Pons (tissue), 1 donor: ENCODE data around the gene RBMS1.

Source experiments
- DNase-seq: peaks from one replicate; pipeline ENCODE4 v3.0.0-alpha.2; 2016; ENCODE audit warnings: low spot score

Gene RBMS1

DNA sequence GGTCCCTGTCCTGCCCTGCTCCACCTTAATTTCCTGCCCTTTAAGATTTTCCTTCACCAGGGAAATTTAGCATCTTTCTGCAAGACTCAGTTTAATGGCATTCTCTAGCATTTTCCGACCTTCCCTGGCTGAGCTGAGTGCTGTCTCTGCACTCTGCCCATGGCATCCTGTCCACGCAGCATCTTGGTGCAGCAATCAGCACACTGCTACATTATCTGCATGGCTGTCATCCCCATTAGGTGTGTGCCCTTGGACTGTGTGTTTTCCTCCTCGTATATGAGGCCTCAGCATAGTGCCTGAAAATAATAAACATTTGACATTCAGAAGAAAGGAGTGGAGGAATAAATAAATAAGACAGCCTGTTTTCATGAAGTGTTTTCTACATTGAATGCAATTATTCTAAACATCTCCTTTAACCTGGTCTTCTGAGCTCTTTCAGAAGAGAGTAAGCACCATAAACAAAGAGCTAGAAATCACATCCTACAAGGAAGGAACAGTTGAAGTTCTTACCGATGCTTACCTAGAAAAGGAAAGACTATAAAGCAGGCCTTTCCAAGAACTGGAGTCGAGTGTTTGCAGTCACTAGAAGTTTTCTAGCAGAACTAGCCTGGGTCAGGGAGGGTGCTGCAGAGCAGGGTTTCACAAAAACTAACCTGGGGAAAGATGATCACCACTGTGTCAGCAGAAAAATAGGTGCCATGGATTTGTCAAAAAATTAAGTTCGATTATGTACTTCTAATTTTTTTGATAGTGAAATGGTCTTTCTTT, 162.2 kb downstream of the RBMS1 start:
- DNase-seq: no peak

DNA sequence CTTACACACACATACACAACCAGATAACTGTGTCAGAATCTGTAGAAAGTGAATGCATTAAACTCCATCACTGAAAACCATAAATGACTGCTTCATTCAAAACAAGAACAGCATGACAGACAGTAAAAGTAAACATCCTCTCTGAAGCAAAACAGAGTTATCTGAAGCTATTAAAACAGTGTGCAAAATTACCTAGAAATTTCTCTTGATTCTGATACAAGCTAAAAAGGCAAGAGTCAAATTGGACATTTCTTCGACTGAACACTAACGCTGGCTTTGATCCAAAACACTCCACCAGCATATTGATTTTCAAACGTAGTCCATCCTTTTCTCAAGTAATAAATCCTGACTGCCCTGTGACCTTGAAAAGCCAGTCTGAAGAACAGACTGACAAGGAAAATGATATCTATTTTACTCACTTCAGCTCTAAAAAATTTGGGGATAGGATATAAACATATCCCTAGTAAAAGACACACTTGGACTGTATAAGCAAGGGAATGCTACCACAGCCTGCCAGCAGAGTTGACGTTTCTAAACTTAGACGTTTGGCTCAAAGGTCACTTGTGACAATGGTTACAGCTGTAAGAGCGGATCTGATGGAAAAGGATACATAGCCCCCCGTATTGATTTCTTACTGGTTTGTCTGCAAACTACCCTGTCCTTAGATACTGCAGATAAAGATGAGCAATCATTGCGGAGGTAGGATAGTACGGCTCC, 164.6 kb downstream of the RBMS1 start:
- no peak for DNase-seq

DNA sequence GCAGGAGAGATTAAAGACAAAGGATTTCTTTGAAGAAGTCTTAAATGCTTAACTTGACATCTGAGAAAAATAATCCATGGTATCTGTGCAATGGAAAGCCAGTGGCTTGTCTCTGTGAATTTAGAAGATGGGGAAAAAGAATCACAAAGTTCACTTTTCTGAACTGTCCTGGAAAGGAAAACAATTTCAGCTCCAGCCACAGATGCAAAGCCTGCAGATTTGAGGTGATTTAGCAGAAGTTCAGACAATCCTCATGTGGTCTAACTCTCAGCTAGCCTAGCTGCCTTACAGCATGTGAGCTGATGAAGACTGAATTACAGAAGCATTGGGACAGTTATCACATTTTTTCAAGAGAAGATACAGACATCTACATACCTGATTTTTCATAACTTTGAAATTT, 166.8 kb downstream of the RBMS1 start:
- no peak for DNase-seq

DNA sequence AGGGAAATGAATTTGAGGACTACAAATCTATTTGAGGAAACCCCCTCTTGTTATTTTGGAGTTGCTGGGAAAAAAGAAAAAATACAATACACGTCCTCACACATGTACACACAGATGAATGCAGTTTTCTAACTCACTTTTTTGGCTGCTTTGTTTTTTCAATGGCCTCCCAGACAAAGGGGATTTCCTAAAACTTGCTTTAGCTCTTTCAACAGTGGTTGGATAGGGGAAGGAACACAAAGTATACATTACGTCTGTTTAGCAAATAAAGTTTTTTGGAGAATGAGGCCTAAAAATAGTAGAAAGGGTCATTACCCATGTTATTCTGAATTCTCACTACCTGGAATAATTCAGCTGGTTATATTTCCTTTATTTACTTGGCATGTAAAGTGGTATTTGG, 168.2 kb downstream of the RBMS1 start:
- DNase-seq: no peak

DNA sequence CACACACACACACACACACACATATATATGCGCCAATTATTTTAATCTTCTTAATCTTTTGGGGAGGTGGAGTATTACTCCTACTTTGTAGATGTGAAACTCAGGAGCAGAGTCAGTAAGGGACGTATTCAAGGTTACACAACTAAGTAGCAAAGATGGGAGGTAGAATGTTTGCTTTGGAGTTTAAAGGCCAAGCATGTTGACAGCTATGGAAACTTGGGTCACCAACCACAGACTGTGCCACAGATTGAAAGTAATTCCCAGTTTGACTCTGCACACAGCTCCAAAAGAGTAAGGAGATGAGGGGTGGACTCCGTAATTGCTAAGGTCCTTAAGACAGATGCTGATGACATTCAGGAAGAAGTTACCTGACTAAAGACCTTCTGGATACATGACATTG, 168.7 kb downstream of the RBMS1 start:
- no peak for DNase-seq

DNA sequence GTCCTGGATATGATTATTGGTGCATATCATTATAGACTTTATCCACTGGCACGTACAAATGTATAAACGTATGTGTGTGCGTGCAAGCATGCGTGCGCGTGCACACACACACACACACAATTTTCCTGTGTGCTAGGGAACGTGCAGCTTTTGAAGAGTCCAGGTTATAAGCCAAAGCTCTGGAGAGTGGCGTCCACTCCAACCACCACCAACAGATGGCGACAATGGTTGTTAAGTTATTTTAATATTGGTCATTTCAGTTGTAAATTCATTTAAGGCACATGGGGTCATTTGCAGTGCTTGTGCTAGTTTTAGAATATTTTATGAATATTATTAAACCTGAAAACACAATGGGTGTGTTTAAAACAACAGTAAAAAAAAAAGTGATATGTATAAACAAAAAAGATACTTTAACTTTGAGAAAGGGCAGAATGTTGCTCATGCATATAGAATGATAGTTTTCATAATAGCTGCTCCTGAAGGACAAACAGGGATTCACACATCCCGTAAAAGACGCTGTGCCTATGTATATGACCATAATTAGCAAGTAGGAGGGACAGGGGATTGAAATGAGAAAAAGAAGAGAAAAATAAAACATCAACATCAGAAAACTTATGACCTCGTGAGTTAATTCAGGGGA, 169.3 kb downstream of the RBMS1 start:
- DNase-seq: no peak

DNA sequence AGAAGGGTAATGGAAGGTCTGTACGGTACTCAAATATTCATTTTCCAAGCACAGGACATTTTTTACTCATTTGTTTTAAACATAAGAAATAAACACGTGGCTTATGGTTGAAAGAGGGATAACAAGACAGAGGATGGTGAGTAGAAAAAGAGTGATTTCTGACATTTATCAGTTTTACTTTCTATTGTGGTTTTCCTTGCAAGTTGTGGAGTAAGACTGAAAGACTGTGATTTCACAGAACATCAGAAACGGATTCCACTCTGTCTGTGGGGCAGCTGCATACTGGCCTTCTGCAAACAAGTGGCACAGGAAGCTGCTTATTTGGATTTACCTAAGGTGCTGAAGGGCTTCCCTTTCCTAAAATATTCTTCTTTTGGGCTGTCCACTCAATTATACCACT, 171.3 kb downstream of the RBMS1 start:
- DNase-seq: no peak

DNA sequence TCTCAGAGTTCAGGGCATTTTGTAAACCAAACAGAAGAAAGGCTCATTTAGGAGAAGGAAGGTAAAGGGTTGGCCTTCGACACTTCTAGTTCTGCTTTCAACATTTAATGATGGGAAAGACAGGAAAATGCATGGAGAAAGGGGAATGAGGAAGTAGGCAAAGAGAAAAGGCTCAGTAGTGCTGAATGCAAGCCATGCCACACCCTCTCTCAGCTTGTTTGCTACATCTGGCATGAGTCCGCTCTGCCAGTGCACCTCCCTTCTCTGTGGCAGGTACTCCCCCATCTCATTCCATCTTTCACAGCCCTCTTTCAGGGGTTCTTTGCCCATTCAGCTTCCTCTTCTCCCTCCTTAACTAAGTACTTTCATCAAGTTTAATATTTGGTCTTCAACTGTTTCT, 172.6 kb downstream of the RBMS1 start:
- no peak for DNase-seq

DNA sequence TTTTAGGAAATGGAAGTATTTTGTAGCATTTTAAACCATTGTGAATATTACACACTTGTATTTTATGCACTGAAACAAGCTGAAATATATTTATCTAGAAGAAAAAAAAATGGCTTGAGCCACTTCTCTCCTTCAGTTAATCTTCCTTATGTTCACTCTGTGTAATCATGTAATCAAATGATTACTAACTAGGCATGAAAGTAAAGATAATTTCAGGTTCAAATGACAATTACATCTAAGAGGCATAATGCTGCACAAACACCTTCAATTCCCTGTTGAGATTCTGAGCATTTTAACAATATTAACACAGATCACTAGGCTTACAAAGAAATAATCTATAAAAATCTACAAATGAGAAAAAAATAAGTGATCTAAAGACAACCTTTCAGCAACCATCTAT, 173.9 kb downstream of the RBMS1 start:
- no peak for DNase-seq

DNA sequence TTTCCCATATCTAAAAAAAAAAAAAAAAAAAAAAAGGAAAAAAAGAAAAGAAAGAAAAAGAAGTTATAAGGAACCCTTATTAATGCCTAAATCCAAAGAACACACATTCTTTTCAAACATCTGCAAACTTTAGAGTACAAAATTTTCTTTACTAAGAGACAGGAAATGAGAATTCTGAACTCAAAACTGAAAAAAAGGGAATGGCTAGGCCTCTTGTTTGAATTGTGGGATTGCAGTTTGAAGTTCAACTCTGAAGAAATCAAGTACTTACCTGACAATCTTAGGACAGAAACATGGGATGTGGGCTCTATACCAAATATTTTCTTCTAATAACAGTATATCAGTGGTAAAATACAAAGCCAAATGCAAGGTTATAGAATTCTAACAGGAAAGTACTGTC, 175.4 kb downstream of the RBMS1 start:
- no peak for DNase-seq

DNA sequence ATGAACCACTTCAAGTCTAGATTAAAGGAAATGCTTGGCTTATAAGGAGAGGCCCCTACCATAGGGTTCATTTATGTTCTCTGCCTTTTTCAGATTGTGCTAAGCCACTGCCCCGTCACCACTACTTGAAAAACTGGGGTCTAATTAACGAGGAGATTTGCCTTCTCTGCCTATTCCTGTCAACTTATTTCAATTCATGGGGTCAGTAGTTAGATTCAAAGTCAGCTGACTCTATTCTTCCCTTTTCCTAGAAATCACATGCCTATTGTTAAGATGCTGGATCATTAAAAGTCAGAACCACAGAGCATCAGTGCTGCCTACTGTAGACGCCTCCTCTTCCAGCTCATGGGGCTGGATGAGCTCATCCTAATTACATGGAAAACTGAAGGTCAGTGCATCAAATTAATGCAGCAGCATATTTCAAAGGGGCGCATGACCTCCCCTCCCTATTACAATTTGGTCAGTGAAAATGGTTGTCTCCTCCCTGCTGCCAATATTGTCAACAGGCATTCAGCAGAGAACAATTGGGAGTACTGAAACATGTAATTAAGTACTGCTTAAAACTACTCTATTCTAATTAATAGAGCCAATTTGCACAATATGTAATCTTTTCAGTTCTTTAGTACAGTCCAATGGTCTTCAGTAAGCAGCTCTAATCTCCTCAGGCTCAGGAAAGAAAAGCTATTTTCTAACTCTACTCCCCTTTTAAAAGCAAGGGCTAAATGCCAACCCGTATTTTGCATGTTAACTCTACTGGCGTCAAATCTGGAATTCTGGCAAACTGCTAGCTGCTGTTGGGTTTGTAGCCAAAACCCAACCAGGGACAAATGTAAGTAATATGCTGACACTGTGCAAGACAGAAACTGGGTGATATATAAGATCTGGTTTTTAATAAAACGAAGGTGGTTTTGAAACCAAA, 176.2 kb downstream of the RBMS1 start:
- peak; percentile 37 for DNase-seq

DNA sequence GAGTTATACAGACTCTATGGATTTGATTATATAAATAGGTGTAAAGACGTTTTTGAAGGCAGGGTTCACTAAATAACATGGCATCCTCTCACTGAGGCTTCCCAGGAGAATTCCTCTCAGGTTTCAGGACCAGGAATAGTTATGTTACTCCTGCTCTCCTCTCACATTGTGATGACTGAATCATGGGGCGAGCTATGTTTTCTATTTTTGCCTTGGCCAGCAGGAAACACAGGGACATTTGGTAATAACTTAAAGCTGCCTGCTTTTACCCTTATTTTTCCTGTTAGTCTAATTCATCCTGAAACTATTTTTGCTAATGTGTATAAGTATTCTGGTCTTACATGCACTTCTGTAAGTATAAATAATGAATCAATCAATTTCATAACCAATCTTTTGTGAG, 178.3 kb downstream of the RBMS1 start:
- no peak for DNase-seq

DNA sequence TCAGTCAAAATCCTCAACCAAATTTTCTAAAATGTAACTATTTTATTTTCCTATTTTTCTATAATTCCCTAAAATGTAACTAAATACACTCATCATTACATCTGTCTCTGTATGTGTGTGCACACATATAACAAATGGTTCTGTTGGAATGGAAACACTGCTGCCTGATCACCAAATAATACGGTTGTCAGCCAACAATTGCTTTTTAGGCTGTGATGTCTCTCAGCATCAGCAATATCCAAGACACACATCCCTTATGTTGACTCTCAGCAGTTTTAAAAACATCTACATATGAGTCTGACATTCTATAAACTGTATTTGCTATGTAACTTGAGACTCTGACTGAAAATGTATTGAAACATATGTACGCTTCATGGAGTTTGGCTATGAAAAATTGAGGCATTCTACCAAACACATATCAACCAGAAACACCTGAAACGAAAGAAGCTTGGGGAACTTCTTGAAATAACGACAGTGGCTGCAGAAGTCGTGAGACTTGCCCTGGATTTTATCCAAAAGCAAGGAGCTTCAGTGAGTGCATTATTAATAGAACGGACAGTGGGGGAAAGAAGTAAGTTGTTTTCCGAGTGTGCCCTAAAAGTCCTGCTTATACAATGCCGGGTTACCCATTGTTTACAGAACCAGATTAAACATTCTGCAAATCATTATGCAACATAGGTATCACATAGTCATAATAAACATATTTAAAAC, 183.3 kb downstream of the RBMS1 start:
- DNase-seq: no peak

DNA sequence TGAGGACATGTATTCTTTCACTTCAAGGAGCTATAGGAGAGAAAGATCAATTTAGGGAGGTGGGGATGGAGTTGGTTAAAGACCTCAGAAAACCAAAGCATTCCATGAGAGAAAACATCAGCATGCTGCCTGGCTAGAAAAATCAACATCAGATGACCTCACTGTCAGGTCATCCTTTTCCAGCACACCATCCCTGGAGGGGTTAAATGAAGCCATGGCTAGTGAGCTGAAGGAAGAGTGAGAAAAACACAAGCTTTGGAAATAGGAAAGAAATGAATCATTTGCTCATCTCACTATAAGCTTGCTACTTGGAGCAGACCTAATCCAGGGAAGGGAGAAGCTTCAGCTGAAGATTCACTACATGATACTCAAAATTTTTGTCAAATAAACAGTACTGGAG, 184.0 kb downstream of the RBMS1 start:
- DNase-seq: no peak

DNA sequence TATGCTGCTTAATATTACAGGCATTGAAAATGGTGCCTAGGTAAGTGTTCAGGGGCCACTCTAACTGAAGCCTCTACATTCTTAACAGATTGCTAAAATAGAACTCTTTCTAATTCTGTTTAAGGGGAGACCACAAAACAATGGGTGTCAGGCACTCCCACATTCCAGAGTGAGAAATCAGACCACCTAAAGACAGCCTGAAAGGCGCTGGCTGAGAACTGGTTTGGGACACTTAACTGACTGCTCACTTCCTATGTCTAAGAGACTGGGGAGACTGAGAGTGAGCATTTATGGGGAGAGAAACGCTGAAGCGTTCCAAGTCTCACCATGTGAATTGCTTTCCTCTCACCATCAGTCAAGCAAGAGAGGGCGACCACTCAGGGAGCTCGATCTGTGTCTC, 184.7 kb downstream of the RBMS1 start:
- no peak for DNase-seq

DNA sequence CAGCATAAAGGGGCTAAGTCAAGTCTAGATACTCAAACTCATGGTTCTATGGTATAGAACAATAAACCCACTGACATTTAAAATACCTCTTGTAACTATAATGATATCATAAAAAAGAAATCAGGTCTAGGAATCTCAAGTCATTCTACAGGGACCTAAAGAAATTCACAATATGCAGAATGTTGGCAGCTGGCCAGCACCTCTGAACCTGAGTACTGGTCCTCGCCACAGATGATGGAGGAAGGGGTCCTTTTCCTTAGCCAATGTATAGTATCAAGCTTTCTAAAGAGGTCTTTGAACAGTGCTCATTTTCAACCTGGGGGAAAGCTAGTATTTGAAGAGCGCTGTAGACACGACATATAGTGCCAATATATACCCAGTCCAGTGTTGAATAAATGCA, 185.1 kb downstream of the RBMS1 start:
- no peak for DNase-seq

DNA sequence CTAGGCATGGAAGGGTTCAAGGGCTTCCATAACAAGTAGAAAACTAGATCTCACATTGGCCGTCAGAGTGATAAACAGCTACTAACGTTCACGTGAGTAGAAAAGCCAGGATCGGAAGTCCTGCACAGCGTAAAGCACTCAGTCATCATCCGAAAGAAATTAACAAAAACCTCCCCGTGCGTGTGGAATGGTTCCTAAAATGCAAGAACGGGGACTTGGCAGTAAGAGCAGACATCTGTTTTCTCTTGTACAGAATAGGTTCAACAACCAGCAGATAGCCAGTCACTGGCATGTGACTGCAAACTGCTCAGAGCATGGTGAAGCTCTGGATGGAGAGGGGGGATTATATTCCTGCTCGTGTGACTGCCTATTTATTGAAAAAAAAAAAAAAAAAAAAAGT, 186.6 kb downstream of the RBMS1 start:
- no peak for DNase-seq

DNA sequence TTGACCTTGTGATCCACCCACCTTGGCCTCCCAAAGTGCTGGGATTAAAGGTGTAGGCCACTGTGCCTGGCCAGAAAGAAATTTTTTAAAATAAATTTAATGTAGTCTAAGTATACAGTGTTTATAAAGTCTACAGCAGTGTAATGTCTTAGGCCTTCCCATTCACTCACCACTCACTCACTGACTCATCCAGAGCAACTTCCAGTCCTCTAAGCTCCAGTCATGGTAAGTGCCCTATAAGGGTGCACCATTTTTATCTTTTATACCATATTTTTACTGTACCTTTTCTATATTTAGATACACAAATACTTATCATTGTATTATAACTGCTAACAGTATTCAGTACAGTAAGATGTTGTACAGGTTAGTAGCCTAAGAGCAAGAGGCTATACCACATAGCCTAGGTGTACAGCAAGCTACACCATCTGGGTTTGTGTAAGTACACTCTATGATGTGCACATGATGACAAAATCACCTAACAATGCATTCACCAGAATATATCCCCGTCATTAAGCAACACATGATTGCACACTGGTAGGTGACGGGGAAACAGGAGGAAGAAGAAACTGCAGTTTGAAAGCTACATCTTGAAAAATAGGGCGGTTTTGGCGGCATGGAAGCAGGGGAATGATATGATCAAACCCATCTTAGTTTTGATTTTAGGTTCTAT, 188.4 kb downstream of the RBMS1 start:
- no peak for DNase-seq

DNA sequence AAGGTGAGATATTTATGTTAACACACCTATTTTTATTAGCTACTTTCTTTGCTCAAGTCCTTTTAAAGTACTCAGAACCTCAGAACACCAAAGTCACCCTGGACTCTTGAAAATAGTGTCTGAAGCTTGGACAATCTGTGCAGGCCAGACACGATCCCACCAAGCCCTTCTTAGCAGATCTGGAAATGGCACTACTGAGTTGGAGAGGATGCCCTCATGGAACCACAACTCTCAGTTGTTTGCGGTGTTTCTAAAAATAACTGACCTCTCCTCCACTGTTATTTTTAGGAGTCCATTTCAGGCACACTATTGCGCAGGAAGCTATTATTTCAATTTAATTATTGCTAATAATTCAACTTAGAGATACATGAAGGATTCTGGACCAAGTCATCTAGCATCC, 190.1 kb downstream of the RBMS1 start:
- no peak for DNase-seq

DNA sequence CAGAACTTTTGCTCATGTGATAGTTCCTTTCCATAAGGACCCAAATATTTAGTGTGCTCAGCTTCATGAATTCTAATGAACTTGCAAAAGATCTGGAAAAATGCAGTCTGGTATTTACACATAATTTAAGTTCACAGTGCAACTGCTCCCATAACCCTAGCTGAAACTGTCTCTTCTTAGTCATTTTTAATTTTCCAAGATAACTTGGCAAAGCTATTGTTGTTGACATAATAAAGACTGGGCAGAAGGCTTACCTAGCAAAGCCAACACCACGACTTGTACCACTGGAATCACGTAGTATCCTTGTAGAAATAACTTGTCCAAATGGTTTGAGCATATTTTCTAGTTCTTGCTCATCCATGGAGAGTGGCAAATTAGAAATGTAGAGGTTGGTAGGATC, 190.5 kb downstream of the RBMS1 start:
- no peak for DNase-seq

DNA sequence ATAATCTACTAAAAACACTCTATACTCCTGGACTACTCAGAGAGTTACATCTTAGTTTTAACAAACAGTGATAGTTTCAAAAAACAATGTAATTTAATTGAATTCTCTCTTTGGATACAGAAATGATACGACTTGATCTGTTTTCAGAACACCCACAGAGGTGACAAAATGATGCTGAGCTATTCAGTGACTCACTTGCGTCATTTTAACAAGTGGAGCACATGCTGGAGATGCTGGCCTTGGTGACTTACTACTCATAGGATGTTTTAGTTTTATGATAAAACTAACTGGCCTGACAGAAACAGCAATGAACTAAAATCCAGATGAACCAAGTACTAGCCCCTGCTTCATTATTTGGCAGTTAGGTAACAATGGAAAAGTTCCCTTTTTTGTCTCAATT, 192.2 kb downstream of the RBMS1 start:
- no peak for DNase-seq
